Mucosa of descending colon (tissue), 3 donors: ENCODE data around the gene RAMACL. TPM values are rescaled to one million over a fixed set of nuclear protein-coding genes. Genes with fewer than 3 reads are reported as not detected.

Experiments
- ATAC-seq: fragments of 200-7000 bp; cut with Tn5 transposase; one replicate; pipeline ENCODE4 v1.9.1; 2020; ENCODE audit warnings: mild to moderate bottlenecking, moderate library complexity
- DNase-seq, 3 donors: peaks; one replicate each; pipeline ENCODE4 v3.0.0-alpha.2; 2020
- H3K36me3 ChIP-seq: fragments of 200-600 bp; one replicate; pipeline ENCODE4 v1.8.0; 2021; ENCODE audit warnings: low read depth, mild to moderate bottlenecking
- H3K4me1 ChIP-seq: fragments of 200-600 bp; one replicate; pipeline ENCODE4 v1.8.0; 2021; ENCODE audit warnings: low read depth, mild to moderate bottlenecking
- H3K4me3 ChIP-seq: fragments of 200-600 bp; one replicate; pipeline ENCODE4 v1.8.0; 2021; ENCODE audit warnings: mild to moderate bottlenecking
- H3K9me3 ChIP-seq: fragments of 200-600 bp; one replicate; pipeline ENCODE4 v1.8.0; 2021; ENCODE audit warnings: mild to moderate bottlenecking
- intact Hi-C, 2 donors: fragments of 100-400 bp; cut with DNase I in 1 of 2; cut with micrococcal nuclease in 1 of 2; formaldehyde crosslinking; loops; one replicate each; pipeline versions ENCODE4 v1.11.0 to v1.11.1; 2022; cut with DNase I, micrococcal nuclease
- total RNA-seq, 3 donors: library from RNA; stranded (reverse); fragmentation: NEBNext Ultra II Directional in 2 of 3; extraction: Animal tissue kit (Norgen Biotek cat#: 25700) in 2 of 3; gene quantifications; one replicate each; pipeline versions ENCODE4 v1.2.1 to v1.2.4, GENCODE V29; 2021 to 2023
- TF ChIP-seq, protein P1 (sequence below): fragments of 200-600 bp; IDR thresholded peaks from one replicate; pipeline ENCODE4 v1.8.0; 2022; ENCODE audit warnings: antibody characterized with exemption, mild to moderate bottlenecking
- donor health status: DM: no; HTN: no; CAD: no; lungs with moderate emphysema.
- donor health status: DM: no; HTN: no; CAD: no.
- donor health status: DM: no; HTN: yes; CAD: no.

Gene RAMACL
- total RNA-seq, 3 donors from 2014 or later, result 0.66 to 1.7 (median 0.92) TPM

DNA sequence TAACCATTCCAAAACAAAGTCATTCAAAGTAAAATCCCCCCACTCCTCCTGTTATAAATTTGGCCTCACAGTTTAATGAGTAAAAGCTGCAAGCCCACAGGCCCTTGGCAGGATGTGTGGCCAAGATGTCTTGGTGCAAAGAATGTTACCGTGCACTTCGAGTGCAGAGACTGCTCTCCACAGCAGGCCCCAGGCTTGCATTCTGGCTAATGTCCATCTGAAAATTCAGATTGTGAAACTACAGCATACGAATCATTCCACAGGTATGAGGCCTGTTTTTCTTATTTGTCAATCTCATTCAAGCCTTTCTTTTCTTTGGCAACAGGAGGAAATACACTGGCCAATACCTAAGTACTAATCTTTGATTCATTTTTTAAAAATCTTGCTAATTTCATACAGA, 33.4 kb upstream of the RAMACL start:
- no peaks in the 10 kb centered on the region for H3K36me3 ChIP-seq
- TF ChIP-seq, protein P1, sequence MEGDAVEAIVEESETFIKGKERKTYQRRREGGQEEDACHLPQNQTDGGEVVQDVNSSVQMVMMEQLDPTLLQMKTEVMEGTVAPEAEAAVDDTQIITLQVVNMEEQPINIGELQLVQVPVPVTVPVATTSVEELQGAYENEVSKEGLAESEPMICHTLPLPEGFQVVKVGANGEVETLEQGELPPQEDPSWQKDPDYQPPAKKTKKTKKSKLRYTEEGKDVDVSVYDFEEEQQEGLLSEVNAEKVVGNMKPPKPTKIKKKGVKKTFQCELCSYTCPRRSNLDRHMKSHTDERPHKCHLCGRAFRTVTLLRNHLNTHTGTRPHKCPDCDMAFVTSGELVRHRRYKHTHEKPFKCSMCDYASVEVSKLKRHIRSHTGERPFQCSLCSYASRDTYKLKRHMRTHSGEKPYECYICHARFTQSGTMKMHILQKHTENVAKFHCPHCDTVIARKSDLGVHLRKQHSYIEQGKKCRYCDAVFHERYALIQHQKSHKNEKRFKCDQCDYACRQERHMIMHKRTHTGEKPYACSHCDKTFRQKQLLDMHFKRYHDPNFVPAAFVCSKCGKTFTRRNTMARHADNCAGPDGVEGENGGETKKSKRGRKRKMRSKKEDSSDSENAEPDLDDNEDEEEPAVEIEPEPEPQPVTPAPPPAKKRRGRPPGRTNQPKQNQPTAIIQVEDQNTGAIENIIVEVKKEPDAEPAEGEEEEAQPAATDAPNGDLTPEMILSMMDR, result no peak
- DNase-seq (no peak), ATAC-seq (no peak)
- no peaks in the 10 kb centered on the region for H3K9me3 ChIP-seq
- no peak overlapping the region for H3K4me3 ChIP-seq
- no peaks in the 10 kb centered on the region for H3K4me1 ChIP-seq
- intact Hi-C loops, result no loop called here

DNA sequence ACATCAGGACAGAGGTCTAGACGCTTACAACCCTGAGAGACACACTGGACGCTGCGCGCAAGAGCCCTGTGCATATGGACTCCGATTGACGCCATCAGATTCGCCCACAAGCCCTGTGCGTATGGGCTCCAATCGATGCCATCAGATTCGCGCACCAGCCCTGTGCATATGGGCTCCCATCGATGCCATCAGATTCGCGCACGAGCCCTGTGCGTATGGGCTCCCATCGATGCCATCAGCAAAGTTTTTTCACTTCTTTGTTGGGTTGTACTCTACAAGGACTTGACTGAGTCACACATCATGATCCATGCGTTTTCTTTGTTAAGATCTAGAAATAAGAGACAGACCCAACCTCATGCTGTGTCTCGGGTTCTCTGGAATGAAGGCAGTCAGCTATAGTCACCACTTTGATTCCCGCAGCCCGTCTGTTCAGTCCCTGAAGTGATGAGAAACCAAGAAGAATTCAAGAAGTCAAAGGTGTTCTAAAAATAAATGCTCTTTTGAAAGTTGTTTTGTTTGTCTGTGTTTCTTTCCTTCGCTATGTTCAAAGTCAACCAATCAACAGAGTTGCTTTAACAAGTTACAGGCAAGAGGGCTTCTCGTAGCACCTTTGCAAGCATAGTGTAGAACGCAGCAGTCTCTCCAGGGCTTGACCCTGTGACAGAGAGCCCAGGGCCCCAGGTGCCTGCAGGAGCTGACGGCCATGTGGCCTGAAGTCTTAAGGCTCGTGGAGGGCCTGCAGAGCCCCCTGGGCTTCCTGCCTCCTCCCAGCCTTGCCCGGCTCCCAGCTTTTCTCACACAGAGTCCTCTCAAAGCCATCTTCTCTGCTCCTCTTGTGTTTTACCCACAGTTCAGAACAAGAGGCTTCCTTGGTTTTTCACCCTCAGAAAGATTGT, 32.6 kb upstream of the RAMACL start:
- Histone ChIP-seq H3K4me3 (no peak overlapping the region), H3K4me1 (no peaks in the 10 kb centered on the region), H3K9me3 (no peaks in the 10 kb centered on the region), H3K36me3 (no peaks in the 10 kb centered on the region)
- DNase-seq (peak in 1 of 3 donors; percentile 18), ATAC-seq (no peak)
- intact Hi-C loops, result no loop called here
- TF ChIP-seq, protein P1, result no peak

DNA sequence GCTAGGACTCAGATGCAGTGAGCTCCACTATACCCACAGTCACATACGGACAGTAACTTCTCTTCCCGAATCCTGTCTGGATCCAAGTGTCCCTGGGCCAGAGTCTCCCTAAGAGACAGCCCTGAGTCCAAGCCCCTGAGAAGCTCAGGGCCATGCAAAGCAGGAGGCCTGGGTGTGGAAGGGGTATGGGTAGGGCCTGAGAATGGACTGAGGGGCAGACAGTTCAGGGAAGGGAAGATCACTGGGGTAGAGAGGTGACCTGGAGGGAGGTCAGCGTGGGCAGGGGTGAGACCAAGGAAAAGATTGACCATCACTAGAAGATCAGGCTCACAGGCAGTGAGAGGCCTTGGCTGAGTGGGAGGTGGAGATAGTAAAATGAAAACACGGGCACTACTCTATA, 31.8 kb upstream of the RAMACL start:
- H3K36me3 ChIP-seq, result no peaks in the 10 kb centered on the region
- intact Hi-C loops, result no loop called here
- ATAC-seq (no peak), DNase-seq (no peak)
- H3K4me3 ChIP-seq, result no peak overlapping the region
- TF ChIP-seq, protein P1, result no peak
- no peaks in the 10 kb centered on the region for H3K4me1 ChIP-seq
- H3K9me3 ChIP-seq, result no peaks in the 10 kb centered on the region

DNA sequence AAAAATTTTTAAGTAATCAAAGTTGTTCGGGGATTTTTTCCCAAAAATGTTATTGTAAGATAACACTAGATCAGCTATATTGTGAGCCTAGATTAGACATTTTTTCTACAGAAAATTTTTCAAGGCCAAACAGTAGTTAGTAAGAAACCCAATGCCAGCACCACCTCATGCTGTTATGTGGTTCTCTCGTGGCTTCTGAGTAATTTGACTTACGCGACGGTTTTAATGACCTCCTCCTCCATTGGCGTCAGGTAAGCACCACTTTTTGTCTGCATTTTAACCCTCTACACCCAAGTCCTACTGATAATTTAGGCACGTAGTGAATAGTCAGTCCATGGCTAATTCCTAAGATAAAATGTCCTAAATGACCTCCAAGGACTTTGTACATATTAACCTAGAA, 30.9 kb upstream of the RAMACL start:
- ATAC-seq, result no peak
- intact Hi-C loops, result no loop called here
- TF ChIP-seq, protein P1, result no peak
- Histone ChIP-seq H3K4me1 (no peaks in the 10 kb centered on the region), H3K4me3 (no peak overlapping the region), H3K36me3 (no peaks in the 10 kb centered on the region), H3K9me3 (no peaks in the 10 kb centered on the region)
- DNase-seq, result no peak

DNA sequence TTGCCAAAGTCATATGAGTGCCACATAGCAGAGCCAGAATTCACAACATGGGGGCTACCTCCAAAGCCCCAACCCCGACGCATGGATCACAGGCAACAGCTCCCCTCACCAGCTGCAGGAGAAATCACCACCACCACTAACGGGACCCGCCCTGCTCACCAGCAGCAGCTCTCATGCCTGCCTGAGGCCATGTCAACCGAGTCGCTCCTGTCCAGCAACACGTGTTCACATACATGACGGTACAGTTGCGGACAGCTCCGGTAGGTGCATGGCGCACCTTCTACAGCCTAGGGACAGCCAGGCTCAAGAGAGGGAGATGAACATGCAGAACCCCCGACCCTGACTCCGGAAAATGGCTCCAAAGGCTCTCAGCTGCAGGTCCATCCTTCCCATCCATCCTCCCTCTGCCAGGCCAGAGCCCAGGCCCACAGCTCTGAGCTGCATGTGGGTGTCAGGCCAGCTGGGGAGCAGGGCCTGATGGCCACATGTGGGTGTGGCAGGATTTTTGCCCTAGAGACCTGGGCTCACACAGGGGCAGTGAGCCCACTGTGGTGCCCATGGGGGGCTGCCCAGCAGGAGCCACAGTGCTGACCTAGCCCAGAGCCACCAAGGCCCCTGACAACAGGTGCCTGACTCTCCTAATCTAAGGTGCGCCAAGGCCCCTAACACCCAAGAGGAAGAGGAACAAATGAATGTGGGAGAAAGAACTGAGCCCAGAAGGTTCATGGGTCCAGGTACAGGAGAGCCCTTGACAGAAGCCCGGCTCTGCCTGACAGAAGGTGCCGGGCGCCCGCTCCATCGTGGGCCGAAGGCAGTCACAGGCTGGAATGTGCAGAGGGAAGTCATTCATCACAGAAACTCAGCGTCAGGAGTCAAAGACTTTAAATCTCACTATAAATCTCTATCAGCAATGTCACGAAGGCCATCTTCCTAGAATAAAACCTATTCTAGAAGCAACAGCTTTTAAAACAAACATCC, 30.1 kb upstream of the RAMACL start:
- no peaks in the 10 kb centered on the region for H3K9me3 ChIP-seq
- ATAC-seq (no peak), DNase-seq (peak in 1 of 3 donors; percentile 14)
- TF ChIP-seq, protein P1, result no peak
- no peak overlapping the region for H3K4me3 ChIP-seq
- intact Hi-C loops, result no loop called here
- peaks cover 2% of the 10 kb centered on the region for H3K4me1 ChIP-seq
- H3K36me3 ChIP-seq, result no peaks in the 10 kb centered on the region
